ENCODE measurements around the gene DNAJC18. TPM values are rescaled to one million over a fixed set of nuclear protein-coding genes. Genes with fewer than 3 reads are reported as not detected.

The DNAJC18 gene
- total RNA-seq, 1 experiment from 2014 or later, result 12.5 TPM

DNA sequence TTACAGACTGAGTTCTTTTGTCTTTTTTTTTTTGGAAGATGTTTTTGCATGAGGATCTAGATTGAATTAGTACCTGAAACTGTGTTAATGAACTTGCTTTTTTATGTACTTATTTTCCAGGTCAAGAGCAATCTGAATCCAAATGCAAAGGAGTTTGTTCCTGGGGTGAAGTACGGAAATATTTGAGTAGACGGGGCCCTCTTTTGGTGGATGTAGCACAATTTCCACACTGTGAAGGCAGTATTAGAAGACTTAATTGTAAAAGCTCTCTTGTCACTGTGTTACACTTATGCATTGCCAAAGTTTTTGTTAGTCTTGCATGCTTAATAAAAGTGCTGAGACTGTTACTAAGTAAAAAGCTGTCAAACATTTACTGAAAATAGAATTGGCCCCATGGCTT is 70.7 kb downstream of the DNAJC18 start:
- no TSS peak for BruUV-seq (replicated peaks)
- DNase-seq, result no peak
- no peak overlapping the region for H3K4me3 Mint-ChIP-seq (ENCODE audit: unreplicated experiment)
- H3K36me3 Mint-ChIP-seq (ENCODE audit: insufficient read depth, unreplicated experiment), result peaks cover 54% of the 10 kb centered on the region
- H3K9me3 Mint-ChIP-seq (ENCODE audit: unreplicated experiment), result no peaks in the 10 kb centered on the region
- no peak overlapping the region for H3K27ac Mint-ChIP-seq (ENCODE audit: unreplicated experiment)
- H3K4me1 ChIP-seq, result no peaks in the 10 kb centered on the region
- CTCF ChIA-PET, result interaction anchor here (0.6 to 1.0 kb wide), 3 partner anchors 14 to 96 kb away, joined by 3 to 4 read pairs (median 3); no protein-coding TSS in a partner anchor
- TF ChIP-seq, protein P1, sequence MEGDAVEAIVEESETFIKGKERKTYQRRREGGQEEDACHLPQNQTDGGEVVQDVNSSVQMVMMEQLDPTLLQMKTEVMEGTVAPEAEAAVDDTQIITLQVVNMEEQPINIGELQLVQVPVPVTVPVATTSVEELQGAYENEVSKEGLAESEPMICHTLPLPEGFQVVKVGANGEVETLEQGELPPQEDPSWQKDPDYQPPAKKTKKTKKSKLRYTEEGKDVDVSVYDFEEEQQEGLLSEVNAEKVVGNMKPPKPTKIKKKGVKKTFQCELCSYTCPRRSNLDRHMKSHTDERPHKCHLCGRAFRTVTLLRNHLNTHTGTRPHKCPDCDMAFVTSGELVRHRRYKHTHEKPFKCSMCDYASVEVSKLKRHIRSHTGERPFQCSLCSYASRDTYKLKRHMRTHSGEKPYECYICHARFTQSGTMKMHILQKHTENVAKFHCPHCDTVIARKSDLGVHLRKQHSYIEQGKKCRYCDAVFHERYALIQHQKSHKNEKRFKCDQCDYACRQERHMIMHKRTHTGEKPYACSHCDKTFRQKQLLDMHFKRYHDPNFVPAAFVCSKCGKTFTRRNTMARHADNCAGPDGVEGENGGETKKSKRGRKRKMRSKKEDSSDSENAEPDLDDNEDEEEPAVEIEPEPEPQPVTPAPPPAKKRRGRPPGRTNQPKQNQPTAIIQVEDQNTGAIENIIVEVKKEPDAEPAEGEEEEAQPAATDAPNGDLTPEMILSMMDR (IDR thresholded peaks at IDR 0.05; ENCODE audit: insufficient read depth in 1 of 2, low read depth in 1 of 2, low read length in 1 of 2, severe bottlenecking in 1 of 2, unreplicated experiment in 1 of 2), result no peak
- no peaks in the 10 kb centered on the region for H3K27me3 ChIP-seq (replicated peaks; ENCODE audit: control insufficient read depth, insufficient read depth, low read length)
- POLR2A ChIA-PET, result no interaction called here
- no peak overlapping the region for H3K4me3 ChIP-seq (ENCODE audit: low read depth, low read length)
- intact Hi-C loops (cut with micrococcal nuclease; ENCODE audit: unreplicated experiment), result no loop called here
- no peaks in the 10 kb centered on the region for H3K4me1 Mint-ChIP-seq (ENCODE audit: low read depth, unreplicated experiment)
- 0 out of 2 replicates have a peak, but pooled peaks cover 1% of the 10 kb centered on the region for H3K36me3 ChIP-seq (ENCODE audit: control insufficient read depth, insufficient read depth, low read length)
- H3K27me3 Mint-ChIP-seq (ENCODE audit: insufficient read depth, unreplicated experiment), result no peaks in the 10 kb centered on the region
- H3K9me3 ChIP-seq, result no peaks in the 10 kb centered on the region

DNA sequence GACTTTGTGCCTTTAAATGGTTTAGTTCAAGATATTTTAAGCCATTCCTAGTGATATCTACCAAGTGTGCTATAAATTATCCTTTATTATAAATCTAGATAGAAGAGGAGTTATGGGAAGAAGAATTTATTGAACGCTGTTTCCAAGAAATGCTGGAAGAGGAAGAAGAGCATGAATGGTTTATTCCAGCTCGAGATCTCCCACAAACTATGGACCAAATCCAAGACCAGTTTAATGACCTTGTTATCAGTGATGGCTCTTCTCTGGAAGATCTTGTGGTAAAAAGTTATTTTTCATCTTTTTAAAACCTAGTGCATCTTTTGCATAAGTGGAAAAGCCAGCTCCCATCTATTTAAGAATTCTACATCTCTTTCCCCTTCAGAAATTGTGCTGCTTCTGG is 74.9 kb downstream of the DNAJC18 start:
- no peaks in the 10 kb centered on the region for H3K9me3 Mint-ChIP-seq (ENCODE audit: unreplicated experiment)
- peaks cover 60% of the 10 kb centered on the region for H3K36me3 Mint-ChIP-seq (ENCODE audit: insufficient read depth, unreplicated experiment)
- POLR2A ChIA-PET, result no interaction called here
- no peak overlapping the region for H3K27ac Mint-ChIP-seq (ENCODE audit: unreplicated experiment)
- no TSS peak for BruUV-seq (replicated peaks)
- Histone ChIP-seq H3K9me3 (no peaks in the 10 kb centered on the region), H3K4me1 (no peaks in the 10 kb centered on the region), H3K27me3 (replicated peaks; ENCODE audit: control insufficient read depth, insufficient read depth, low read length) (no peaks in the 10 kb centered on the region), H3K4me3 (ENCODE audit: low read depth, low read length) (no peak overlapping the region), H3K36me3 (ENCODE audit: control insufficient read depth, insufficient read depth, low read length) (0 out of 2 replicates have a peak, but pooled peaks cover 1% of the 10 kb centered on the region)
- no peaks in the 10 kb centered on the region for H3K27me3 Mint-ChIP-seq (ENCODE audit: insufficient read depth, unreplicated experiment)
- DNase-seq, result no peak
- CTCF ChIA-PET, result interaction anchor here (0.6 kb wide), 1 partner anchor 23 kb away, joined by 3 read pairs; the partner anchor contains the start of gene PAIP2
- TF ChIP-seq, protein P1 (IDR thresholded peaks at IDR 0.05; ENCODE audit: insufficient read depth in 1 of 2, low read depth in 1 of 2, low read length in 1 of 2, severe bottlenecking in 1 of 2, unreplicated experiment in 1 of 2), result no peak
- intact Hi-C loops (cut with micrococcal nuclease; ENCODE audit: unreplicated experiment), result no loop called here
- no peak overlapping the region for H3K4me3 Mint-ChIP-seq (ENCODE audit: unreplicated experiment)
- no peaks in the 10 kb centered on the region for H3K4me1 Mint-ChIP-seq (ENCODE audit: low read depth, unreplicated experiment)

DNA sequence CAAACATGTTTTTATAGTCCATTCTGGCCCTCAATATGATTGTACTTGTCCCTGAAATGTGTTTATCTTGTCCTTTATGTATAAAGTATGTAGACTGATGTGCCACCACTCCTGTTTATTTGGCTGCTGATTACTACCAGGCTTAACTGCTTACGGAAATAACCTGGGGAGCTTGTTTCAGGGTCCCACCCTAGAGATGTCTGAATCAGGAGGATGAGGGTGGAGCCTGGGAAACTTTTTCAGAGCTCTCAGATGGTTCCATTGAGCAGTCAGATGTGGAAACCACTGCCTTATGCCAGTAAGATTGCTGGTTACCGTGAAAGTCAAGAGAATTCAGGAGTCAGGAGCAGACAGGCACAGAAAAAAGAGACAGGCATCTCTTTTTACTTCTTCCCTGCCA is 75.4 kb downstream of the DNAJC18 start:
- H3K4me1 Mint-ChIP-seq (ENCODE audit: low read depth, unreplicated experiment), result no peaks in the 10 kb centered on the region
- Histone ChIP-seq H3K4me3 (ENCODE audit: low read depth, low read length) (no peak overlapping the region), H3K27me3 (replicated peaks; ENCODE audit: control insufficient read depth, insufficient read depth, low read length) (no peaks in the 10 kb centered on the region), H3K4me1 (no peaks in the 10 kb centered on the region), H3K36me3 (ENCODE audit: control insufficient read depth, insufficient read depth, low read length) (0 out of 2 replicates have a peak, but pooled peaks cover 1% of the 10 kb centered on the region), H3K9me3 (no peaks in the 10 kb centered on the region)
- POLR2A ChIA-PET, result interaction anchor here (0.5 kb wide), 1 partner anchor 1316 kb away, joined by 4 read pairs; no protein-coding TSS in a partner anchor
- H3K27me3 Mint-ChIP-seq (ENCODE audit: insufficient read depth, unreplicated experiment), result no peaks in the 10 kb centered on the region
- TF ChIP-seq, protein P1 (IDR thresholded peaks at IDR 0.05; ENCODE audit: insufficient read depth in 1 of 2, low read depth in 1 of 2, low read length in 1 of 2, severe bottlenecking in 1 of 2, unreplicated experiment in 1 of 2), result no peak
- H3K9me3 Mint-ChIP-seq (ENCODE audit: unreplicated experiment), result no peaks in the 10 kb centered on the region
- DNase-seq, result no peak
- no peak overlapping the region for H3K27ac Mint-ChIP-seq (ENCODE audit: unreplicated experiment)
- no TSS peak for BruUV-seq (replicated peaks)
- intact Hi-C loops (cut with micrococcal nuclease; ENCODE audit: unreplicated experiment), result no loop called here
- no peak overlapping the region for H3K4me3 Mint-ChIP-seq (ENCODE audit: unreplicated experiment)
- CTCF ChIA-PET, result interaction anchor here (0.6 kb wide), 1 partner anchor 22 kb away, joined by 3 read pairs; the partner anchor contains the start of gene PAIP2
- H3K36me3 Mint-ChIP-seq (ENCODE audit: insufficient read depth, unreplicated experiment), result peaks cover 60% of the 10 kb centered on the region

All from Caco-2 (cell line).